HG03342 (cell line): Measurements from ENCODE around the gene GPRC5C.

ENCODE experiments used
- ATAC-seq: cut with Tn5 transposase; IDR thresholded peaks from one replicate; pipeline ENCODE4 v1.9.1; 2021; ENCODE audit warnings: mild to moderate bottlenecking, moderate library complexity; ENCODE audit not compliant: unreplicated experiment

GPRC5C gene, protein sequence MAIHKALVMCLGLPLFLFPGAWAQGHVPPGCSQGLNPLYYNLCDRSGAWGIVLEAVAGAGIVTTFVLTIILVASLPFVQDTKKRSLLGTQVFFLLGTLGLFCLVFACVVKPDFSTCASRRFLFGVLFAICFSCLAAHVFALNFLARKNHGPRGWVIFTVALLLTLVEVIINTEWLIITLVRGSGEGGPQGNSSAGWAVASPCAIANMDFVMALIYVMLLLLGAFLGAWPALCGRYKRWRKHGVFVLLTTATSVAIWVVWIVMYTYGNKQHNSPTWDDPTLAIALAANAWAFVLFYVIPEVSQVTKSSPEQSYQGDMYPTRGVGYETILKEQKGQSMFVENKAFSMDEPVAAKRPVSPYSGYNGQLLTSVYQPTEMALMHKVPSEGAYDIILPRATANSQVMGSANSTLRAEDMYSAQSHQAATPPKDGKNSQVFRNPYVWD

DNA sequence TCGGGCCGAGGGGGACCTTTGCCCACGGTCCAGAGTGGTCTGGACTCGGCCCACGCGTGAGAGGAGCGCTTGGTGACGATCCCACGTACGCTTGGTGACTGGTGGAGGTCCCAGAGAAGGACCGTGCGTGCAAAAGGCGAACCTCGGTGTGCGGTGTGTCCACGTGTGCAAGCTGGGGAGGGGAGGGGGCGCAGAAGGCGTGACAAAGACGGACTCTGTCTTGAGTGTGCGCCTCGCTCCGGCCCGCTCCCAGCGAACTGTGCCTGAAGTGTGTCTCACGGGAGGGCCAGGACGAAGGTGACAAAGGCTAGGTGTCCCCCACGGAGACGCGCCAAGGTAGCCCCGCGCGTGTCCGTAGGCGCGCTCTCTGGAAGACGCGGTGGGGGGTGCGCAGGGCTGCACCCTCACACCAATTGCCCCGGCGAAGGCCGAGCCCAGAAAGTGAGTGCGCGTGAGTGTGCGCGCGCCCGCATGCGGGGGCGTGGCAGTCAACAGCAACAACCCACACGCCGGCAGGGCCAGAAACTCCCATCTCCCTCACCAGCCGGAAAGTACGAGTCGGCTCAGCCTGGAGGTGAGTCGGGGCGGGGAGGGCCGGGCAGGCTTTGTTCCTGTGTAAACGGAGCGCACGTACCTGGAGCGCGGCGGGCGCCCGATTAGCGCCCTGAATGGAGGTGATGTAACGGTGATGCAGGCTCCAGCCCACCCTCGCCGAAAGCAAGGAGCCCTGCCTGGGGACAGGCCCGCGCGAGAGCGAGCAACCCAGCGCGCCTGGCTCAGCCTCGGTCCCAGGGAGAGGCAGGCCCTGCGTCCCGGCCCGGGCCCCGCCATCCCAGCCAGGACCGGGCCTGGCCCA, at the start of gene GPRC5C:
Gene GPRC5C, plus strand, starts transcription at position 521 of the 856 bp plus-strand sequence. CDS start 7,689 bp downstream, outside the sequence.
- ATAC-seq: peak; percentile 34

DNA sequence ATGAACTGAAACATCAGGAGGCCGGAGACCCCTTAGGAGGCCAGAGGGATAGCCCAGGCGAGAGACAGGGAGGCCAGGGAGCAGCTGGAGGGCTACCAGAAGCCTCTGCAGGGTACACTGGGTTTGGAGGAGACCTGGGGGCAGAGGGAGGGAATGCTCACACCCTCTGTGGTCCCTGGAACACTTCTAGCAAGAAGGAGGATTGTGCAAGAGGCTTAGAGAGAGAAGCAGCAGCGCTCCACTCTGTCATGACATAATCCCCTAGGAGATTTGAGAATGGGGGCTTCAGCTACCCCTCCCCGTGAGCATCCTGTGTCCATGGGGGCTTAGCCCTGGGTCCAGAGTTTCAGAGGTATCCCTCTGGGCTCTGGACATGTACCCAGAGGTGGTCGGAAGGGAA, 48.7 kb upstream of the GPRC5C start:
- ATAC-seq: no peak

DNA sequence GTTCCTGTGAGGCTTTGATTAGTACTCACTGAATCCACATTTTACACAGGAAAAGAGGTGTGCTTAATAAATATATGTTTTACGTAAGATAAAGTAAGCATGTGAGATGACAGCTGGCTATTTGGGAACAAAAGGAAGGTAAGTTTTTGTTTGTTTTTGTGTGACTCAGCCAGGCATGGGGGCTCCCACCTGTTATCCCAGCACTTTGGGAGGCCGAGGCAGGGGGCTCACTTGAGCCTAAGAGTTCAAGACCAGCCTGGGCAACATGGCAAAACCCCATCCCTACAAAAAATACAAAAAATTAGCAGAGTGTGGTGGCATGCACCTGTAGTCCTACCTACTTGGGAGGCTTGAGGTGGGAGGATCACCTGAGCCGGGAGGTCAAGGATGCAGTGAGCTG, 46.7 kb upstream of the GPRC5C start:
- no peak for ATAC-seq

DNA sequence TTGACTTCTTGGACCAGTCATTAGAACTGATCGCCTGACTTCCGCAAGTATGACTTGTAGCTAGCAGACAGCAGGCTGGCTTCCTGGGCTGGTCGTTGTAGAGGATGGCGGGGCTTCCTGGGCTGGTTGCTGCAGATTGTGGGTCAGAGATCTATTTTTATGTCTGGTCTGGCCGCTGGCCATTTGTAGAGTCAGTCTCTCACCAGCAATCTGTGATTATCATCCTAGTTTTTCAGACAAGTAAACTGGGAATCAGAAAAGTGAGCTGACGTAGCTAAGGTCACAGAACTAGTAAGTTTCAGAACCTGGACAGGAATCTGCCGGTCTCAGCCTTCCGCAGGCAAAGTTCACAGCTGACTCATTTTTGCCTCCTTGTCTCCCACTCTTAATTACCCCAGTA, 45.5 kb upstream of the GPRC5C start:
- no peak for ATAC-seq

DNA sequence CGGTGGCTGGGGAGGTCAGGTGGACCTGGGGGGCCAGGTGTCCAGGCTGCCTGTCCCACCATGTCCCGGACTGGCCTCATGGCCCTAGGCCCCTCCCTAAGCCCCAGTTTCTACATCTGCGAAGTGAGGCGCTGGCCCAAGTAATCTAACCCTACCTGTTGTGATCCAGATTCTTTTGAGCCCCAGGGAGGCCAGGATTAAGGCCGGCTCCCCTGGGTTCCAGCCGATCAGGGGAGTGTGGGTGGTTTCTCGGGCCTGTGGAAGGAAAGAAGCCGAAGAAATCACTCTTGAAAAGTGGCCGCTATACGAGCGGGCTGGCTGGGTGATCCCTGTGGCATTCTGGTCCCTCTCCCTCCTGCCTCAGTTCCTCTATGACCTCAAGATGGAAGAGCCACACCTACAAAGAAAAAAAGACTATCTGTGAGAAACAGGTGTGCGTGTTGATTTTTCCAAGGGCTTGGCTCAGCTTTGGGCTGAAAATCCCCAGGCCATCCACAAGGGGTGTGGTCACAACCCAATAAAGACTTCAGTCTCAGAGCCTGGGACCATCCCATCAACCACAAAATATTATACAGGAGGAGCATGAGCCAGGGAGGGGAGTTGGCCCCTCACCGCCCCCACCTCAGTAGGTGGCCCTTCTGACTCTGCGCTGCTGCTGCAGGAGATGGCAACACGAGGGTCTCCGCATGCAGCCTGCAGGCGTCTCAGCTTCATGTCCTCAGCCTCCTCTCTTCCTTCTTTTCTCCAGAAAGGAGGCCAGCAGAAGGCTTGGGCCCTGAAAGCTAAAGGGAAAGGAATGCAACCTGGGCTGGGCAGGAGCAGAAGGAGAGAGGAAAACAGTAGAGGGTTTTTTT, 44.3 kb upstream of the GPRC5C start:
- ATAC-seq: no peak

DNA sequence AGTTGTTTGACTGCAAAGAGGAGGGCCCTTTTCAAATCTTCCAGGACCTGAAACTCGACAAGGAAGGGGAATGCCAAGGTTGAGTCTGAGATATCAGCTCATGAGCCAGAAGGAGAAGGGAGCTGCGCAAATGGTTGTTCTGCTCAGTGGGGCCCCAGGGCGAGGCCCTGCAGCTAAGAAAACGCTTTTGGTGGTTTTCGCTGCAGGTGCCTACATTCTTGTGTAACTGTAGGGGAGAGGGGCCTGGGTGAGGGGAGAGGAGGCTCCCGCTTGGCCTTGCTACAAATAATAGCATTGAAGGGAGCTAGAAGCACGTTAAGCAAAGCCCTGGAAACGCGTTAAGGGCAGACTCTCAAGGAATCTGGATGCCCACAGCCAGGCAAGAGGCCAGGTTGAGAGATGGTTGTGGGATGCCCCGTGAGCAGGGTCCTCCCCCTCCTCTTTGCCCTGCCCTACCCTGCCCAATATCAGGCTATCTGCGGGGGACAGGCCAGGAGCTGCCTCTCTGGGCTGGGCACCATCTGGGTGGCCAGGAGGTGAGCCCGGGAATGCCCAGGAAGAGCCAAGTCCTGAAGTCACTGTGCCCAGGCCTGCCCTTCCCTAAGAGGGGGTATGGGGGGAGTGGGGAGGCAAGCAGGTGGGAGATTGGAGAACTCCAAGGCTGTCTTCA, 42.7 kb upstream of the GPRC5C start:
- no peak for ATAC-seq

DNA sequence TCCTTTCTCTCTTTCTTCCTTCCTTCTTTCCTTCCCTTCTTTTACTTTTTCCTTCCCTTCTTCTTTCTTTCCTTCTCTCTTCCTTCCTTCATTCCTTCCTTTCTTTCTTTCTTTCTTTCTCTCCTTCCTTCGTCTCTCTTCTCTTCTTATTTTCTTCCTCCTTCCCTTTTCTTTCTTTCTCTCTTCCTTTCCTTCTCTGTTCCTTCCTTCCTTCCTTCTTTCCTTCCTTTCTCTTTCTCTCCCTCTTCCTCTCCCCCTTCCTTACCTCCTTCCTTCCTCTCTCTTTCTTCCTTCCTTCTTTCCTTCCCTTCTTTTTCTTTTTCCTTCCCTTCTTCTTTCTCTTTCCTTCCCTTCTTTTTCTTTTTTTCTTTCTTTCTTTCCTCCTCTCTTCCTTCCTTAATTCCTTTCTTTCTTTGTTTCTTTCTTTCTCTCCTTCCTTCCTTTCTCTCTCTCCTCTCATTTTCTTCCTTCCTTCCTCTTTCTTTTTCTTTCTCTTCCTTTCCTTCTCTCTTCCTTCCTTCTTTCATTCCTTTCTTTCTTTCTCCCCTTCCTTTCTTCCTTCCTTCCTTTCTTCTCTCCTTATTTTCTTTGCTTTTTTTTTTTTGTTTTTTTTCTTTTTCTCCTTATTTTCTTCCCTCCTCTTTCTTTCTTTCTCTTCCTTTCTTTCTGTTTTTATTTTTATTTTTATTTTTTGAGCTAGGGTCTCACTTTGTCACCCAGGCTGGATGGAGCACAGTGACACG, 41.8 kb upstream of the GPRC5C start:
- no peak for ATAC-seq

DNA sequence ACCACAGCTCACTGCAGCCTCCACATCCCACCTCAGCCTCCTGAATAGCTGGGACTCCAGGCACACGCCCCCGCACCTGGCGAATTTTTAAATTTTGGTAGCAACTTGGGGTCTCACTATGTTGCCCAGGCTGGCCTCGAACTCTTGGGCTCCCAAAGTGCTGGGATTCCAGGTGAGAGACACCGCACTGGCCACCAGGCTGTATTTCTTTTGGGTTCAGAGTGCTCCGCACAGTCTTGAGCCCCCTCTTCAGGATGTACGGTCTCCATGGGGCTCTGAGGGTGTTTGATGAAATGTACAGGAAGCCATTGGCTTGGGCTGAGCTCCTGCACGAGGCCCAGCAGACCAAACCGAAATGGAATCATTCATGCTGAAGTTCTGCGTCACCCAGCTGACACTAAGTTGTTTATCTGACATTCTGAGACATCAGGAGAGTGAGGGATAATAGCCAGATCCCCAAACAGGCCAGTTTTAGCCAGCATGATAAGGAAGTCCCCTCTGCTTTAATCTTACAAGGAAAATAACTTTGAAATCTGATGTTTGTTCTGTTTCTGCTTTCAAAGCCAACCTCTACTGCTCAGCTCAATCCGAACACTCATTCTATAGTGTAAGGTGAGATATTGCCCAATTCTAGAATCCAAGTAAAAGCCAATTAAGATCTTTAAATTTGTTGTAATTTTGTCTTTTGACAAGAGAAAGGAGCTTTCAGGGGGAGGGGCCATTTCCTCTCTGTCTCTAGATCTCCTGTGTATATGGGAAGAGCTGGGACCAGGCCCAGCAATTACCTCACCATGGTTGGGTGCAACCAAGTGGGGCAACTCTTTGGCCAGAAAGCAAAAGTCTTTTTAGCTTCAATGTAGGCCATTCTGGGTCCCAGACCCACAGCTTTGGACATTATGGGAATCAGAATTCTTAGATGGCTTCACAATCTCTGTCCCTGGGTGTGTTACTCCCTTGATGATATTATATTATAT, 40.9 kb upstream of the GPRC5C start:
- ATAC-seq: no peak

DNA sequence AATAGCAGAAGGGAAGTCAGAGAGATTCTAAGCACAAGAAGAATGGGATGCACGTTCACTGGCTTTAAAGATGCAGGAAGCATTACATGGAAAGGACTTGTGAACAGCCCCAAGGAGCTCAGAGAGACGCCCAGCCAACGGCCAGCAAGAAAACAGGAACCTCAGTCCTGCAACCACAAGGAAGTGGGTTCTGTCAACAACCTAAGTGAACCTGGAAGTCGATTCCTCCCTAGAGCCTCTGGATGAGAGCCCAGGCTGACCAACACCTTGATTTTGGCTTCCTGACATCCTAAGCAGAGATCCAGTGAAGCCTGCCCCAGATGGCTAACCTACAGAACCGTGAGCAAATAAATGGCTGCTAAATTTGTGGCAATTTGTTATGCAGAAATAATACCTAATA, 40.1 kb upstream of the GPRC5C start:
- ATAC-seq: no peak

DNA sequence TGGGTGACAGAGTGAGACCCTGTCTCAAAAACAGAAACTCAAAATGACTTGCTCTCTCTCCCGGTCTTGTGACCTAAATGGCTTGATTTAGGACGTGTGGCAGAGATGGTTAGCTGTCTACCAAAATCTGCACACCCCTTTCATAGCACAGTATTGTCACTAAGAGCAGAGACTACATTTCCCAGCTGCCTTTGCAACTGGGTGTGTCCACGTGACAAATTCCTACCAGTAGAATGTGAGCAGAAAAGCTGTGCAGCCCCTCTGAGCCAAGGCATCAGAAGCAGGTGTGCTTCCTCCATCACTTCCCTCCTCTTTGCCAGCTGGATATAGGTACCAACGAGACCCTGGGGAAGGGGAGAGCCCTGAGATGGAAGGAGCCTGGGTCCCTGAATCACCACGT, 39.0 kb upstream of the GPRC5C start:
- no peak for ATAC-seq

DNA sequence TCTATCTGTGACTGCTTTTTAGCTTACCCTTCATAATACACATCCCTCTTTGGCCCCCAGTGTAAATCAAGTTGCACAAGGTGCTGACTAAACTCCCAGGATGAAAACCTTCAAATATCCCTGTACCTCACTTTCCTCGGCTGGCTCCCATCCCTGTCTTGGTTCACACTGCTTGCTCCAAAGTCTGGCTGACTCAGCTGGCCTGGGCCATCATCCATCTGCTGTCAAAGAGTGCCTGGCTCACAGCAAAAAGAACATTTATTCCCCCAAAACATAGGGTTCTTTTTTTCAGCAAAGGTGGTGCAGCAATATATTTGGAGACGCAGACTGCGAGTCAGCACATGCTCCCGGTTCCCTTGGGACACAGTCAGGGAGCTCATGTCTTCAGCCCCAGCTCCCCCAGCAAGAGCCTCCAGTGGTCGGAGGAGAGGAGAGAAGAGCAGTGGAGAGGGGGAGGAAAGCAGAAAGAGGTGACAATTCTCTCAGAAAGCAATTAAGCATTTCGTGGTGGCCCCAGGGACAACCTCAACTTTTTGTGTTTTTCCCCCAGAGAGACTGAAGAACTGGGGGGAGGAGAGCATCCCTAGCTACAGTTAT, 38.4 kb upstream of the GPRC5C start:
- no peak for ATAC-seq

DNA sequence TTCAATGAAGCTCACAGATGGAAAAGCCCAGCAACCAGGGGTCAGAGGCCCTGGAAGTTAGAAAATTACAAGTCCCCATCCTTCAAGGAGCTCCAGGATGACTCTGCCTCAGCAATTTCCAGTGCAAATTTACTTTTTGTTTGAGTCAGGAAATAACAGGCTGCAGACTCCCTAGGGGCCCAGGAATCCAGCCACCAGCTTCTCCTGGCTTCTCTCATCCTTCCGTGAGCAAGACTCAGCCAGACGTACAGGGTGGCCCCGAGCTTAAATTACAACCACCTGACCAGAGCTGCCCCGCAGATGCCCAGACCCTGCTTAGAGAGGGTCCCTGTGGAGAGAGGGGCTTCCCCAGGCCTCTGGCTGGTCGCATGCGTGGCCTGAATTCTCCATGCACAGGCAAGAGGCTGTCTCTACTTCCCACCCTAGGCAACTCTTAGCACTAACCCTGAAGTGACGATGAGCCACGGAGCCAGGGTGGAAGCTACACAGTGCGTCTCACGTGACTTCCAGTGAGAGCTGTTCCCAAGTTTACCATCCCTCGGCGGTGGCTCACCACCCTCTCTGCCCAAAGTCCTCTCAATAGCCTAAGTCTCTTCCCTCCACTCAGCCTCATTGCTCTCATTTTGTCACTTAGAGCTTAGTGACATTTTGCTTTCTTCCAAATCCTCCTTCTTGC, 37.5 kb upstream of the GPRC5C start:
- ATAC-seq: no peak

DNA sequence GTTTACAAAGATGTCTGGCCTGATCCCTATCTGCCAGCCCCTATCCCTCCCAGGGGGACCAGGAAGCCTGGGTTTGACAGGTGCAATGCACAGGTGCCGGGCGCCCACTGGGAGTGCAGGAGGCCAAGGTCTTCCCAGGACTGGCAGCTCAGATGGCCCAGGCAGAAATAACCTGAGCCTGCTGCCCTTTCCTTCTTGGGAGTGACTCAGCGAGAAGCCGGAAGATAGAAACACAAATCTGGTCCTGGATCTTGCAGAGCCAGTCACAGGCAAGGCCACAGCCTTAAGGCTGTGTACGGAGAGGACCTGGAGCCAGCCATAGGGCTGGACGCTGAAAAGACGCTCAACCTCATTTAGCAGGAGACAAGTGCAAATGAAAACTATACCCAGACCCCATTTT, 36.9 kb upstream of the GPRC5C start:
- ATAC-seq: no peak

DNA sequence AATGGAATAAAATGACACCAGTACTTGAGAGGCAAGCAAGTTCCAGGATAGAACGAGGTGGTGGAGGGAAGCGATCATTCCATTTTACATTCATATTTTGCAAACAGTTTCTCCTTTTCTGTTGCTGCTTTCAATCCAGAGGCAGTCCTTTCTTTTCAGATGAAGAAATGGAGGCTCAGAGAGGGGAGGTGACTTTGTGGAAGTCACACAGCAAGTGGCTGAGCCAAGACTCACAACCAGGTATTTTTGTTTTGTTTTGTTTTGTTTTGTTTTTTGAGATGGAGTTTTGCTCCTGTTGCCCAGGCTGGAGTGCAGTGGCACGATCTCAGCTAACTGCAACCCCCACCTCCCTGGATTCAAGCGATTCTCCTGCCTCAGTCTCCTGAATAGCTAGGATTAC, 35.3 kb upstream of the GPRC5C start:
- no peak for ATAC-seq

DNA sequence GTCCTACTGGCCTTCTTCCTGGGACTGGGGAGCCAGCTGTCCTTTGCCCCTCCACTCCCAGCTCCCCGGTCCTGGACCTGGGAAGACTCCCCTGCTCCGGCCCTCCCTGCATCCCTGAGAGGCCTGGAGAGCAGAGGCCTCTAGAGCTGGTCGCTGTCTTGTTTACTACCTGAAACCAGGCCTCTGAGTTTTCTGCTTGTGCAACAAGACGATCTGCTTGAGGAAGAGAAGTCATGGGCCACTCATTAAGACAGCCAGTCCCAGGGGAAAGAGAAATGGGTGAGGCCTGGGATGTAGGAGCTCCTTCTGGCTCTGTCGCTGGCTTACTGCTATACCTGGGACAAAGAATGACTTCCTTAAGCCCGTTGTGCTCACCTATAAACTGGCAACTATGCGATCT, 29.8 kb upstream of the GPRC5C start:
- no peak for ATAC-seq

DNA sequence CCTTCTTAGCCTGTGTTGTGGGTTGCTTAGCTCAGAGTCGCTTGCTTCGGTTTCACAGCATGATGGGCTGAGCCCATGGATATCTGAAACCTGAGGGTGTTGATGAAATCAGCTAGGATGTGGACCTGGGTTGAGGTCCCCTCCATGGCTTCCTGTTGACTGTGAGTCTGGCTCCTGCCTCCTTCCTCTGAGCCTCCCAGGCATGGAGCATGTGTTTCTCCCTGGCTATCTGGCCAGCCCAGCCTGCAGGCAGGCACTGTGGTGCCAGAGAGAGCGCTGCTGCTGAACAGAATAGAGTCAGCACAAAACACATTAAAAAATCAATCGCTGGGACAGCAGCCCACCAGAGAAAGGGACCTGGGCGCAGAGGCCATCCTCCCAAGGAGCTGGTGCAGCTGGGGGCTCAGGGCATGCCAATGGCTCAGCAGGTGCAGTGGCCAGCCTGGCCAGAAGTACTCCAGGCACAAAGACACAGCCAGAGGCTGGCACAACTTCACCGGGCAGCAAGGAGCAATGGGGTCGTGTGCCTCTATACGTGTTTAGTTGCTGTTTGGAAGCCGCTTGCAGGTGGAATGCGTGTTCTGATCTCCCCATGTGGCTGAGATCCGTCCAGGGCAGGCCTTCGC, 28.3 kb upstream of the GPRC5C start:
- ATAC-seq: no peak

DNA sequence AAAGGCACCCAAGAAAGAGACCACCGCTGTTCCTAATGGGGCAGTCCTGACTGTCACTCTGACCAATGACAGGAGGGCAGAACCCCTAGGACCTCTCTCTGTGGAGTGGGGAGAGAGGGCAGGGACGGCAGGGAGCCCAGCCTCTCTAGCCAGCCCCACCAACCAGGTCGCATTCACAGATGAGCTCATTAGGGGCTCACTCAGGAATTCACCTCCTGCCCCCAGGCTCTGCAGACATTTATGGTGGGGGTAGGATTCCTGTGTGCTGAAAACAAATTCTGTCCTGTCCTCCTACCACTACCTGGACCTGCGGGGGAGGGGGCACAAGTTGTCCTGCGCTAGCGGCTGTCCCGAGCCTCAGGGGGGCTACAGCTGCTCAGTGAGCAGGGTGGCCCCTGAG, 27.7 kb upstream of the GPRC5C start:
- ATAC-seq: no peak
